ENCODE results near the gene UHRF1. TPM values are rescaled to one million over a fixed set of nuclear protein-coding genes. Genes with fewer than 3 reads are reported as not detected.

Gene UHRF1
- total and polyA plus RNA-seq, 2 of the 13 experiments (the other 11 are each of a cell fraction or from before 2014, with no cell fraction given), result 6.8 to 78.4 TPM

DNA sequence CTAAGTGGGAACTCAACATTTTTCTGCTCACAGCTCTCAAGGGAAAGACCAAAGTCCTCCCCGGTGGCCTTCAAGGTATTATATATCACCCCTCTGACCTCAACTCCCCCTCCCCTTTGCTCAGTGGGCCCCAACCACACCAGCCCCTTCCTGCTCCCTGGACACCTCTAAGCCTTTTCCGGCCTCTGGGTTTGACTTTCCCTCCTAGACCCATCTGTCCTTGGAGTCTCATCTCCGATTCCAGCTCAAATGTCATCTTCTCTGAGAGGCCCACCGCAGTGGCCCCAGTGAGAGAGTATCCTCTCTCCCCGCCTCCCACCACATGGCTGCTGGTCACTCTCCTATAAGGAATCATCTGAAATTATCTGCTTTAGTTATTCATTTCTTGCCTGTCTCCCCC, 941 bp upstream of the UHRF1 start (continued):
- TF ChIP-seq FOXP4 (CRISPR knock-in tag; IDR thresholded peaks at IDR 0.05) (0 out of 2 replicates have a peak, but pooled peaks have one; percentile 7), ZFP37 (CRISPR knock-in tag; IDR thresholded peaks at IDR 0.05; ENCODE audit: borderline replicate concordance) (no peak), ZNF10 (CRISPR knock-in tag; IDR thresholded peaks at IDR 0.05; ENCODE audit: borderline replicate concordance, low read depth) (no peak), PRPF4 (IDR thresholded peaks at IDR 0.05; ENCODE audit: low read depth, low read length, poor library complexity, severe bottlenecking) (no peak), ZNF121 (CRISPR knock-in tag; IDR thresholded peaks at IDR 0.05) (no peak), ZEB1 (IDR thresholded peaks at IDR 0.05; ENCODE audit: insufficient replicate concordance, low read depth) (peak; percentile 11), ZMAT3 (CRISPR knock-in tag; conservative IDR thresholded peaks at IDR 0.05) (no peak), PAXIP1 (CRISPR knock-in tag; conservative IDR thresholded peaks at IDR 0.05) (peak; percentile 76), ZNF878 (CRISPR knock-in tag; IDR thresholded peaks at IDR 0.05) (no peak), NFE2L2 (IDR thresholded peaks at IDR 0.05; ENCODE audit: low read length) (no peak), ZNF160 (CRISPR knock-in tag; IDR thresholded peaks at IDR 0.05) (no peak), TARDBP (CRISPR knock-in tag; IDR thresholded peaks at IDR 0.05) (no peak; the same call in 1 of the 2 replicates), ELF3 (CRISPR knock-in tag; IDR thresholded peaks at IDR 0.05) (no peak), GFI1 (CRISPR knock-in tag; IDR thresholded peaks at IDR 0.05; ENCODE audit: borderline replicate concordance) (no peak), NR2F1 (CRISPR knock-in tag; IDR thresholded peaks at IDR 0.05) (0 out of 4 replicates have a peak, but pooled peaks of 1 of the 2 experiments have one; percentile 16), POGZ (CRISPR knock-in tag; IDR thresholded peaks at IDR 0.05) (no peak), PITX1 (CRISPR knock-in tag; IDR thresholded peaks at IDR 0.05) (peak; percentile 47; the same call in 1 of the 2 replicates), THAP7 (CRISPR knock-in tag; IDR thresholded peaks at IDR 0.05) (no peak), ESRRA (CRISPR knock-in tag; IDR thresholded peaks at IDR 0.05; ENCODE audit: low read depth) (no peak), ZBTB7B (CRISPR knock-in tag; IDR thresholded peaks at IDR 0.05) (no peak; the same call in none of the 2 replicates), SP2 (CRISPR knock-in tag; IDR thresholded peaks at IDR 0.05) (no peak)
- TF ChIP-seq, protein P1, sequence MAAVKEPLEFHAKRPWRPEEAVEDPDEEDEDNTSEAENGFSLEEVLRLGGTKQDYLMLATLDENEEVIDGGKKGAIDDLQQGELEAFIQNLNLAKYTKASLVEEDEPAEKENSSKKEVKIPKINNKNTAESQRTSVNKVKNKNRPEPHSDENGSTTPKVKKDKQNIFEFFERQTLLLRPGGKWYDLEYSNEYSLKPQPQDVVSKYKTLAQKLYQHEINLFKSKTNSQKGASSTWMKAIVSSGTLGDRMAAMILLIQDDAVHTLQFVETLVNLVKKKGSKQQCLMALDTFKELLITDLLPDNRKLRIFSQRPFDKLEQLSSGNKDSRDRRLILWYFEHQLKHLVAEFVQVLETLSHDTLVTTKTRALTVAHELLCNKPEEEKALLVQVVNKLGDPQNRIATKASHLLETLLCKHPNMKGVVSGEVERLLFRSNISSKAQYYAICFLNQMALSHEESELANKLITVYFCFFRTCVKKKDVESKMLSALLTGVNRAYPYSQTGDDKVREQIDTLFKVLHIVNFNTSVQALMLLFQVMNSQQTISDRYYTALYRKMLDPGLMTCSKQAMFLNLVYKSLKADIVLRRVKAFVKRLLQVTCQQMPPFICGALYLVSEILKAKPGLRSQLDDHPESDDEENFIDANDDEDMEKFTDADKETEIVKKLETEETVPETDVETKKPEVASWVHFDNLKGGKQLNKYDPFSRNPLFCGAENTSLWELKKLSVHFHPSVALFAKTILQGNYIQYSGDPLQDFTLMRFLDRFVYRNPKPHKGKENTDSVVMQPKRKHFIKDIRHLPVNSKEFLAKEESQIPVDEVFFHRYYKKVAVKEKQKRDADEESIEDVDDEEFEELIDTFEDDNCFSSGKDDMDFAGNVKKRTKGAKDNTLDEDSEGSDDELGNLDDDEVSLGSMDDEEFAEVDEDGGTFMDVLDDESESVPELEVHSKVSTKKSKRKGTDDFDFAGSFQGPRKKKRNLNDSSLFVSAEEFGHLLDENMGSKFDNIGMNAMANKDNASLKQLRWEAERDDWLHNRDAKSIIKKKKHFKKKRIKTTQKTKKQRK (IDR thresholded peaks at IDR 0.05; ENCODE audit: low read length), result no peak
